RWPE1 (cell line): ENCODE measurements around the gene EGFL6.

Experiments
- CTCF ChIA-PET: fragments of 350-600 bp; sonication (Branson Sonifier 250); formaldehyde crosslinking; extraction: SDS; loops from one replicate; lab custom pipeline; 2021; lab: Yijun Ruan, JAX
- POLR2A ChIA-PET: fragments of 400-600 bp; formaldehyde crosslinking; extraction: SDS; loops from one replicate; lab custom pipeline; 2020; ENCODE audit warnings: antibody characterized with exemption; ENCODE audit not compliant: low non-redundant PET; lab: Yijun Ruan, JAX
- DNase-seq: peaks from one replicate; pipeline ENCODE4 v3.0.0; 2012; ENCODE audit warnings: low spot score
- H3K27ac ChIP-seq: fragments of 450-650 bp; 2 replicates; pipeline ENCODE4 v1.5.1; 2017
- TF ChIP-seq, protein P1 (sequence below): fragments of 450-650 bp; conservative IDR thresholded peaks from 2 replicates; pipeline ENCODE4 v1.5.1; 2017; ENCODE audit warnings: low read depth, mild to moderate bottlenecking

EGFL6 gene, protein sequence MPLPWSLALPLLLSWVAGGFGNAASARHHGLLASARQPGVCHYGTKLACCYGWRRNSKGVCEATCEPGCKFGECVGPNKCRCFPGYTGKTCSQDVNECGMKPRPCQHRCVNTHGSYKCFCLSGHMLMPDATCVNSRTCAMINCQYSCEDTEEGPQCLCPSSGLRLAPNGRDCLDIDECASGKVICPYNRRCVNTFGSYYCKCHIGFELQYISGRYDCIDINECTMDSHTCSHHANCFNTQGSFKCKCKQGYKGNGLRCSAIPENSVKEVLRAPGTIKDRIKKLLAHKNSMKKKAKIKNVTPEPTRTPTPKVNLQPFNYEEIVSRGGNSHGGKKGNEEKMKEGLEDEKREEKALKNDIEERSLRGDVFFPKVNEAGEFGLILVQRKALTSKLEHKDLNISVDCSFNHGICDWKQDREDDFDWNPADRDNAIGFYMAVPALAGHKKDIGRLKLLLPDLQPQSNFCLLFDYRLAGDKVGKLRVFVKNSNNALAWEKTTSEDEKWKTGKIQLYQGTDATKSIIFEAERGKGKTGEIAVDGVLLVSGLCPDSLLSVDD

DNA sequence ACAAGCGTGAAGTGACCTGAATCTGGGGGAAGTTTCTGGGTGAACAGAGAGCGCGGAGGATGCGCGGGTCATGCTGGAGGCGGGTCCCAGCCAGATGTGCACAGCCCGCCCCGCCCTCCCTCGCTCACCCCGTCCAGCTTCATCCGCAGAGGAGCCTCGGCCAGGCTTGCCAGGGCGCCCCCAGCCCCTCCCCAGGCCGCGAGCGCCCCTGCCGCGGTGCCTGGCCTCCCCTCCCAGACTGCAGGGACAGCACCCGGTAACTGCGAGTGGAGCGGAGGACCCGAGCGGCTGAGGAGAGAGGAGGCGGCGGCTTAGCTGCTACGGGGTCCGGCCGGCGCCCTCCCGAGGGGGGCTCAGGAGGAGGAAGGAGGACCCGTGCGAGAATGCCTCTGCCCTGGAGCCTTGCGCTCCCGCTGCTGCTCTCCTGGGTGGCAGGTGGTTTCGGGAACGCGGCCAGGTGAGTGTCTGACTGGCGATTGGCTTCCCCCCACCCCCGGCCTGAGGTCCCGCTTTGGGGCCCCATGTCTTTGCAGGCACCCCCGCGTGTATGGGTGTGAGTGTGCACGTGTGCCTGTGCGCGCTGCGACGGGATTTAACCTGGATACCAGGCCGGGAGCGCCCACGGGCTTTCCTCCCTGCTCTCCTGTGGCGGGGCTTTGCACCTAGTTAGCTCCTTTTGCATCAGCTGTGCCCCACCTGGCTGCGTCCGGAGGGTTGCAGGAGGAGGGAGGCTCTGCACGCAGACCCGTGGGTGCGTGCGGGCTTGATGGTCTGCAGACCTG lies at the start of gene EGFL6:
Gene EGFL6, plus strand, starts transcription at position 123 of the 782 bp plus-strand sequence. Its CDS starts 261 bp downstream, at position 384.
- POLR2A ChIA-PET, result no interaction called here
- CTCF ChIA-PET, result interaction anchor here (0.6 kb wide), 1 partner anchor 165 kb away, joined by 3 read pairs; no protein-coding TSS in a partner anchor
- TF ChIP-seq, protein P1, sequence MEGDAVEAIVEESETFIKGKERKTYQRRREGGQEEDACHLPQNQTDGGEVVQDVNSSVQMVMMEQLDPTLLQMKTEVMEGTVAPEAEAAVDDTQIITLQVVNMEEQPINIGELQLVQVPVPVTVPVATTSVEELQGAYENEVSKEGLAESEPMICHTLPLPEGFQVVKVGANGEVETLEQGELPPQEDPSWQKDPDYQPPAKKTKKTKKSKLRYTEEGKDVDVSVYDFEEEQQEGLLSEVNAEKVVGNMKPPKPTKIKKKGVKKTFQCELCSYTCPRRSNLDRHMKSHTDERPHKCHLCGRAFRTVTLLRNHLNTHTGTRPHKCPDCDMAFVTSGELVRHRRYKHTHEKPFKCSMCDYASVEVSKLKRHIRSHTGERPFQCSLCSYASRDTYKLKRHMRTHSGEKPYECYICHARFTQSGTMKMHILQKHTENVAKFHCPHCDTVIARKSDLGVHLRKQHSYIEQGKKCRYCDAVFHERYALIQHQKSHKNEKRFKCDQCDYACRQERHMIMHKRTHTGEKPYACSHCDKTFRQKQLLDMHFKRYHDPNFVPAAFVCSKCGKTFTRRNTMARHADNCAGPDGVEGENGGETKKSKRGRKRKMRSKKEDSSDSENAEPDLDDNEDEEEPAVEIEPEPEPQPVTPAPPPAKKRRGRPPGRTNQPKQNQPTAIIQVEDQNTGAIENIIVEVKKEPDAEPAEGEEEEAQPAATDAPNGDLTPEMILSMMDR, result no peak
- no peak for DNase-seq
- H3K27ac ChIP-seq, result no peak within 1 kb of the TSS

DNA sequence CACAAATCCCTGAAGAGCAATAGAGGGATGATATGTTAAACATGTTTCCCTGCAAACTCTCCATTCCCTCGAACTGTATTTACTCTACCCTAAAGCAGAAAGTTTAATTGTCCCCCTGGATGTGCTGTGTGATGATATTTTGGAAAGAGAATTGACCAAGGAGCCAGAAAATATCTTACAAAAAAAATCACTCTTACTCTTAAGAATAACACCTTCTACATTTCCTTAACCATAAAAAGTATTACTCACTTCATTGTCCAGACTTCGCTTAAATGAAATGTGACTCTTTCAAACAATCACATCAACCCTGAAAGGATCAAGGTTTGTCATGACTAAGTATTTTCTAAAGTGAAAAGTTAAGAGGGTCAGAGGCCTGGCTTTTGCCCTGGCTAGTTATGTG lies 49.0 kb upstream of the EGFL6 start:
- CTCF ChIA-PET, result interaction anchor here (0.6 kb wide), 1 partner anchor 318 kb away, joined by 3 read pairs; no protein-coding TSS in a partner anchor
- H3K27ac ChIP-seq, result no peak overlapping the region
- DNase-seq, result no peak
- TF ChIP-seq, protein P1, result no peak
- POLR2A ChIA-PET, result no interaction called here

DNA sequence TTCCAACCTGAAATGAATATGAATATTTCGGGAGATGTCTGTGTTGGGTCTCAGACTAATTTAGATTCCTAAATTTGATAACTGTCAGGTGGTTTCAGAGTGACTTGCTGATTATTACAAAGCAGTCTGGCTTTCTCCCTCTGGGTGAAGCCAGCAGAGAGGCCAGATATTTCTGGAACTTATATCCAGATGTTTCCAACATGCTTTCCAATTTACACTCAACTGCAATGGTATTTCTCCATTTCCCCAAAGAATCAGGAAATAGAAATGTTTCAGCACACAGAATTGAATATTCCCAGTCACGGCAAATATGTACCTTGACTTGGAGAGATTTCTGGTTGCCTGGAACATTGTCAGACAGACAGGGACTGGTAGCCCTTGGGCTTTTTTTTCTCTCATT lies 48.5 kb upstream of the EGFL6 start:
- H3K27ac ChIP-seq, result no peak overlapping the region
- ChIA-PET POLR2A (no interaction called here), CTCF (interaction anchor here (0.6 kb wide), 1 partner anchor 318 kb away, joined by 3 read pairs; no protein-coding TSS in a partner anchor)
- no peak for DNase-seq
- TF ChIP-seq, protein P1, result no peak

DNA sequence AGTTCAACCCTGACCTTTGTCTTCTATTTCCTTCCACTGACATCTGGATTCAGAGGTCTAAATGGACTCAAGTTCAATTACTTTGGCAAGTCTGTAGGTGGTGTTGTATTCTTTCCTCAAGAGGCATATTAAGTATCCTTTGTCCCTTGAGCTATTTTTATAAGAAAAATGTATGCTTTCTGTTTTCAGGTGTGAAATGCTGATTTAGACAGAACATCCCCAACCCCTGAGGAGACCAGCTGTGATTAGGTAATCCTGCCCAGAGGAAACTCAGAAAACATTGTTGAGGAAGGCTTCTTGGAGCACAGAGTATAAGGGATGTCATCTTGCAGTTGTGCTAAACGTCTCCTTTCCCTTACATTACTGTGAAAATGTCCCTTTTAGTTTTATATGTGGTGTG lies 46.6 kb upstream of the EGFL6 start:
- TF ChIP-seq, protein P1, result no peak
- CTCF ChIA-PET, result no interaction called here
- H3K27ac ChIP-seq, result no peak overlapping the region
- POLR2A ChIA-PET, result no interaction called here
- no peak for DNase-seq

DNA sequence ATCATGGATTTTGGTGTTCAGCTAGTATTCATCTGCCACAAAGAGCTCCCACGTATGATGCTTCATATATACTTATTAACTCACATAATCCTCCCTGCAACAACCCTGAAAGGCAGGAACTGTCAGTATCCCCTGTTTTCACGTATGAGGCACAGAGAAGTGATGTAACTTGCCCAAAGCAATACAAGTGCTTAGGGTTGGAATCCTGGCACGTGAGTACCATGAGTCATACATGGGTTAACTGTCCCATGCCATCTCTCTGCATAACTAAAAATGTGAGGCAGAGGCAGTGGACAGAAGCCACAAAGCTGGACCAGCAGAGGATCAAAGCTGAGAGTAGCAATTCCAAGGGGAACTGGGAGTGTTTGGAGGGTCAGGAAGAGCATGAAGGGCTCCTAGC lies 35.7 kb upstream of the EGFL6 start:
- H3K27ac ChIP-seq, result no peak overlapping the region
- CTCF ChIA-PET, result interaction anchor here (0.7 to 0.9 kb wide), 3 partner anchors 27 to 969 kb away, joined by 3 to 7 read pairs (median 3); no protein-coding TSS in a partner anchor
- TF ChIP-seq, protein P1, result no peak
- DNase-seq, result peak; percentile 42
- POLR2A ChIA-PET, result no interaction called here
